ENCODE data around the gene MTG2. TPM values are rescaled to one million over a fixed set of nuclear protein-coding genes. Genes with fewer than 3 reads are reported as not detected.

Gene MTG2
- total and polyA plus RNA-seq, 10 of the 15 experiments (the other 5 are each of a cell fraction or from before 2014, with no cell fraction given), result 6.2 to 52.4 (median 34.3) TPM

GRCh38 chr20:62174870-62175624 lies 7.8 kb upstream of the MTG2 start:
- H3K27me3 ChIP-seq (replicated peaks in 1 of 2; ENCODE audit: control insufficient read depth in 2 of 2, insufficient read depth in 2 of 2, low read length in 1 of 2), result no peaks in the 10 kb centered on the region
- in situ Hi-C loops (cut with MboI) (no loop called here), intact Hi-C loops (cut with micrococcal nuclease; ENCODE audit: unreplicated experiment) (no loop called here)
- H3K4me2 ChIP-seq (ENCODE audit: control insufficient read depth, insufficient read depth), result no peak overlapping the region
- ChIA-PET RAD21 (ENCODE audit: unreplicated experiment) (no interaction called here), SMC1A (ENCODE audit: uncharacterized antibody, unreplicated experiment) (no interaction called here), CTCF (no interaction called here), POLR2A (no interaction called here)
- H3K79me2 ChIP-seq (ENCODE audit: control insufficient read depth, insufficient read depth, low read length), result no peaks in the 10 kb centered on the region
- no peak for DNase-seq (ENCODE audit: low read depth, low spot score)
- H3K9ac ChIP-seq (ENCODE audit: control insufficient read depth, insufficient read depth, low read length), result no peak overlapping the region
- H4K20me1 ChIP-seq (ENCODE audit: control insufficient read depth, insufficient read depth), result no peaks in the 10 kb centered on the region
- BruUV-seq (replicated peaks), result no TSS peak
- FAIRE-seq, result no peak
- H3K9me3 ChIP-seq (replicated peaks; ENCODE audit: control insufficient read depth, insufficient read depth, low read length), result no peaks in the 10 kb centered on the region
- H2AFZ ChIP-seq (ENCODE audit: control insufficient read depth, low read depth, low read length), result no peak overlapping the region
- no peak overlapping the region for H3K27ac ChIP-seq (ENCODE audit: control insufficient read depth, insufficient read depth)
- no peak overlapping the region for H3K4me3 ChIP-seq
- WGBS (ENCODE audit: insufficient coverage, insufficient replicate concordance, low lambda C conversion rate, missing lambda C conversion rate), result 96% methylated on average over 25 of the region's 26 CpGs
- H3K36me3 ChIP-seq (ENCODE audit: control insufficient read depth in 2 of 2, insufficient read depth in 2 of 2, low read length in 1 of 2), result peaks cover 0 to 2% of the 10 kb centered on the region in 2 experiments; a peak in 3 of 4 replicates
- H3K4me1 ChIP-seq (ENCODE audit: control insufficient read depth, insufficient read depth, low read length), result no peaks in the 10 kb centered on the region
- ATAC-seq, result no peak
- TF ChIP-seq BCLAF1 (IDR thresholded peaks at IDR 0.05), result no peak
- TF ChIP-seq NBN (IDR thresholded peaks at IDR 0.05), result no peak
- TF ChIP-seq IRF4 (IDR thresholded peaks at IDR 0.05; ENCODE audit: low read depth, low read length), result no peak
- no peak for TF ChIP-seq HSF1 (IDR thresholded peaks at IDR 0.05; ENCODE audit: low read depth, low read length)
- TF ChIP-seq CHD1 (IDR thresholded peaks at IDR 0.05; ENCODE audit: low read depth, low read length), result no peak
- TF ChIP-seq SREBF2 (IDR thresholded peaks at IDR 0.05; ENCODE audit: low read length), result no peak
- TF ChIP-seq SIN3A (IDR thresholded peaks at IDR 0.05; ENCODE audit: low read depth, low read length), result no peak
- TF ChIP-seq PAX5 (IDR thresholded peaks at IDR 0.05; ENCODE audit: borderline replicate concordance, low read depth, low read length), result no peak
- no peak for TF ChIP-seq POLR2AphosphoS2 (IDR thresholded peaks at IDR 0.05; ENCODE audit: low read depth, low read length)
- TF ChIP-seq RB1 (IDR thresholded peaks at IDR 0.05; ENCODE audit: borderline replicate concordance), result no peak
- TF ChIP-seq TCF12 (IDR thresholded peaks at IDR 0.05; ENCODE audit: low read depth, low read length), result no peak
- TF ChIP-seq SKIL (IDR thresholded peaks at IDR 0.05; ENCODE audit: low read depth, poor library complexity, severe bottlenecking), result no peak
- no peak for TF ChIP-seq SMAD1 (IDR thresholded peaks at IDR 0.05; ENCODE audit: low read depth, partially characterized antibody)
- no peak for TF ChIP-seq JUNB (IDR thresholded peaks at IDR 0.05)
- TF ChIP-seq CEBPB (IDR thresholded peaks at IDR 0.05; ENCODE audit: borderline replicate concordance in 1 of 2, low read depth in 2 of 2, low read length in 2 of 2), result no peak
- no peak for TF ChIP-seq POU2F2 (IDR thresholded peaks at IDR 0.05; ENCODE audit: borderline replicate concordance, low read depth, low read length)
- TF ChIP-seq CHD4 (IDR thresholded peaks at IDR 0.05), result no peak
- no peak for TF ChIP-seq IRF3 (IDR thresholded peaks at IDR 0.05)
- TF ChIP-seq RFX5 (IDR thresholded peaks at IDR 0.05; ENCODE audit: low read depth, low read length), result no peak

All from GM12878 (cell line).